ENCODE data around the gene METTL18. TPM values are rescaled to one million over a fixed set of nuclear protein-coding genes. Genes with fewer than 3 reads are reported as not detected.
"Not testable (repeated sequence)": the region's sequence is repeated elsewhere in the genome, so short reads cannot be mapped to it uniquely, and the experiment has no call there.

Gene METTL18
- total RNA-seq, 1 experiment from 2014 or later, result 4.1 TPM

GRCh38 chr1:169814265-169814664 is 19.6 kb upstream of the METTL18 start:
- ChIA-PET CTCF (no interaction called here), POLR2A (no interaction called here)
- TF ChIP-seq TCF7L2 (IDR thresholded peaks at IDR 0.05; ENCODE audit: low read depth, low read length) (no peak), REST (IDR thresholded peaks at IDR 0.05; ENCODE audit: insufficient read depth in 1 of 2, low read depth in 2 of 2, low read length in 1 of 2) (no peak), POLR2AphosphoS5 (IDR thresholded peaks at IDR 0.05; ENCODE audit: low read depth, low read length) (no peak), CTCF (IDR thresholded peaks at IDR 0.05) (no peak), SIN3A (IDR thresholded peaks at IDR 0.05; ENCODE audit: borderline replicate concordance, insufficient read depth, low read depth, low read length) (no peak)
- intact Hi-C loops (cut with micrococcal nuclease; ENCODE audit: unreplicated experiment), result no loop called here
- ATAC-seq (no peak), DNase-seq (ENCODE audit: low read depth, low spot score) (no peak)
- in situ Hi-C loops (cut with HindIII; ENCODE audit: low pct_unique_long_range_greater_than_20kb, low sequenced_read_pairs), result no loop called here
- H3K27ac ChIP-seq (ENCODE audit: low read length), result no peak overlapping the region
- H3K4me3 ChIP-seq (ENCODE audit: low read depth in 2 of 2, low read length in 2 of 2), result no peak overlapping the region
- H3K27me3 ChIP-seq (ENCODE audit: control insufficient read depth, insufficient read depth, low read length), result no peaks in the 10 kb centered on the region
- BruUV-seq (replicated peaks), result no TSS peak
- H3K9me3 ChIP-seq (ENCODE audit: control insufficient read depth, insufficient read depth, low read depth, low read length), result no peaks in the 10 kb centered on the region; the same call in 1 of the 2 replicates
- peaks cover 2% of the 10 kb centered on the region; the same call in 1 of the 2 replicates for H3K36me3 ChIP-seq (ENCODE audit: control insufficient read depth, insufficient read depth, low read length)
- H3K4me1 ChIP-seq (ENCODE audit: control insufficient read depth, insufficient read depth, low read length), result no peaks in the 10 kb centered on the region

- TF ChIP-seq TCF7L2 (IDR thresholded peaks at IDR 0.05; ENCODE audit: low read depth, low read length) (no peak), CTCF (IDR thresholded peaks at IDR 0.05) (no peak), SIN3A (IDR thresholded peaks at IDR 0.05; ENCODE audit: borderline replicate concordance, insufficient read depth, low read depth, low read length) (no peak), POLR2AphosphoS5 (IDR thresholded peaks at IDR 0.05; ENCODE audit: low read depth, low read length) (no peak), REST (IDR thresholded peaks at IDR 0.05; ENCODE audit: insufficient read depth in 1 of 2, low read depth in 2 of 2, low read length in 1 of 2) (no peak)
- Histone ChIP-seq H3K36me3 (ENCODE audit: control insufficient read depth, insufficient read depth, low read length) (peaks cover 2% of the 10 kb centered on the region; the same call in 1 of the 2 replicates), H3K4me1 (ENCODE audit: control insufficient read depth, insufficient read depth, low read length) (no peaks in the 10 kb centered on the region), H3K9me3 (ENCODE audit: control insufficient read depth, insufficient read depth, low read depth, low read length) (no peaks in the 10 kb centered on the region; the same call in 1 of the 2 replicates), H3K27ac (ENCODE audit: low read length) (no peak overlapping the region), H3K27me3 (ENCODE audit: control insufficient read depth, insufficient read depth, low read length) (no peaks in the 10 kb centered on the region), H3K4me3 (ENCODE audit: low read depth in 2 of 2, low read length in 2 of 2) (no peak overlapping the region)
- in situ Hi-C loops (cut with HindIII; ENCODE audit: low pct_unique_long_range_greater_than_20kb, low sequenced_read_pairs) (no loop called here), intact Hi-C loops (cut with micrococcal nuclease; ENCODE audit: unreplicated experiment) (no loop called here)
- DNase-seq (ENCODE audit: low read depth, low spot score) (no peak), ATAC-seq (no peak)
- ChIA-PET POLR2A (no interaction called here), CTCF (no interaction called here)
- no TSS peak for BruUV-seq (replicated peaks)
Measured at GRCh38 chr1:169812131-169812530, 17.4 kb upstream of the METTL18 start.

GRCh38 chr1:169811418-169812035 is 16.8 kb upstream of the METTL18 start:
- BruUV-seq (replicated peaks); CTCF ChIA-PET; H3K9me3 ChIP-seq (ENCODE audit: control insufficient read depth, insufficient read depth, low read depth, low read length); H3K4me3 ChIP-seq (ENCODE audit: low read depth in 2 of 2, low read length in 2 of 2); H3K4me1 ChIP-seq (ENCODE audit: control insufficient read depth, insufficient read depth, low read length); H3K27me3 ChIP-seq (ENCODE audit: control insufficient read depth, insufficient read depth, low read length); intact Hi-C loops (cut with micrococcal nuclease; ENCODE audit: unreplicated experiment); H3K27ac ChIP-seq (ENCODE audit: low read length); in situ Hi-C loops (cut with HindIII; ENCODE audit: low pct_unique_long_range_greater_than_20kb, low sequenced_read_pairs); H3K36me3 ChIP-seq (ENCODE audit: control insufficient read depth, insufficient read depth, low read length); DNase-seq (ENCODE audit: low read depth, low spot score); ATAC-seq; POLR2A ChIA-PET: not testable (repeated sequence)

All from Panc1 (cell line).